ENCODE results near the gene EEF1A1. TPM values are rescaled to one million over a fixed set of nuclear protein-coding genes. Genes with fewer than 3 reads are reported as not detected.
"Not testable (repeated sequence)": the region's sequence is repeated elsewhere in the genome, so short reads cannot be mapped to it uniquely, and the experiment has no call there.

The EEF1A1 gene
- polyA plus RNA-seq, 1 donor (not counting 4 experiments of a cell fraction or from before 2014, with no cell fraction given): 11,226 TPM

DNA sequence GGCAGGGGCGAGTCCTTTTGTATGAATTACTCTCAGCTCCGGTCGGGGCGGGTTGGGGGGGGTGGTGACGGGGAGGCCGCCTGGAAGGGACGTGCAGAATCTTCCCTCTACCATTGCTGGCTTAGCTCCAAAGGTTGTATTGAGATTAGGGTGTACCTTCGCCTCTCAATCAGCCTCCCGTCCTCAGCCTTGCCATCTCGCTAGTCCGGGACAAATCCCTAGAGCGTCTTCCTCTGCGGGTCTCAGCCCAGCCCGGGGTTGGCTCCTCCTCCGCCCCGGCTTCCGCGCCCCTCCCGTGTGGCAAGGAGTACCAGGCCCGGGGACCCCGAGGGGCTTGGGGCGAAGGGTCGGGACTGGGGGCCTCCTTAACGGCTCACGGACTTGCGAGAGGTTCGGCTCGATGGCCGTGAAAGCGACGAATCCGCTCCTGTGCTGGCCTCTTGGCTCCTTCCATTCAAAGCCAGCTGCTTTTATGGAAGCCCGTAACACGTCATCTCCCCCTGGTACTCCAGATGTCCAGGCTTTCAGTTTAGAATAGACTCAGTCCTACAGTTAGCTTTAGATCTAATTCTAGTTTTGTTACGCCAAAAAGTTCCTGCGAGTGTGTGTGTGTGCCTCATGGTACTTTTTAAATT, 636 bp upstream of the EEF1A1 start:
- peaks cover 11 to 31% of the 10 kb centered on the region in 2 experiments for H3K36me3 ChIP-seq (ENCODE audit: control insufficient read depth in 2 of 2, extremely low read depth in 1 of 2, insufficient read depth in 2 of 2, low read length in 2 of 2)
- peak overlapping the region; percentile 93 for H3K9ac ChIP-seq (ENCODE audit: control insufficient read depth, extremely low read depth, insufficient read depth, low read length)
- peaks cover 26% of the 10 kb centered on the region for H3K79me2 ChIP-seq (ENCODE audit: control insufficient read depth, insufficient read depth, low read length)
- no peak for TF ChIP-seq EZH2 (IDR thresholded peaks at IDR 0.05; ENCODE audit: low read length)
- TF ChIP-seq, protein P1, sequence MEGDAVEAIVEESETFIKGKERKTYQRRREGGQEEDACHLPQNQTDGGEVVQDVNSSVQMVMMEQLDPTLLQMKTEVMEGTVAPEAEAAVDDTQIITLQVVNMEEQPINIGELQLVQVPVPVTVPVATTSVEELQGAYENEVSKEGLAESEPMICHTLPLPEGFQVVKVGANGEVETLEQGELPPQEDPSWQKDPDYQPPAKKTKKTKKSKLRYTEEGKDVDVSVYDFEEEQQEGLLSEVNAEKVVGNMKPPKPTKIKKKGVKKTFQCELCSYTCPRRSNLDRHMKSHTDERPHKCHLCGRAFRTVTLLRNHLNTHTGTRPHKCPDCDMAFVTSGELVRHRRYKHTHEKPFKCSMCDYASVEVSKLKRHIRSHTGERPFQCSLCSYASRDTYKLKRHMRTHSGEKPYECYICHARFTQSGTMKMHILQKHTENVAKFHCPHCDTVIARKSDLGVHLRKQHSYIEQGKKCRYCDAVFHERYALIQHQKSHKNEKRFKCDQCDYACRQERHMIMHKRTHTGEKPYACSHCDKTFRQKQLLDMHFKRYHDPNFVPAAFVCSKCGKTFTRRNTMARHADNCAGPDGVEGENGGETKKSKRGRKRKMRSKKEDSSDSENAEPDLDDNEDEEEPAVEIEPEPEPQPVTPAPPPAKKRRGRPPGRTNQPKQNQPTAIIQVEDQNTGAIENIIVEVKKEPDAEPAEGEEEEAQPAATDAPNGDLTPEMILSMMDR (optimal IDR thresholded peaks at IDR 0.05 in 1 of 3, IDR thresholded peaks at IDR 0.05 in 1 of 3, conservative IDR thresholded peaks at IDR 0.05 in 1 of 3; ENCODE audit: extremely low read depth in 1 of 3, insufficient read depth in 2 of 3, low read length in 3 of 3): no peak
- no peak for DNase-seq (ENCODE audit: low read depth, low spot score)
- no peak for FAIRE-seq
- peak overlapping the region; percentile 77 for H2AFZ ChIP-seq (ENCODE audit: control insufficient read depth, low read length)
- peaks cover 4% of the 10 kb centered on the region for H4K20me1 ChIP-seq (ENCODE audit: control insufficient read depth, extremely low read depth, insufficient read depth, low read length)
- peak overlapping the region; percentile 98 for H3K27ac ChIP-seq (ENCODE audit: control insufficient read depth, insufficient read depth, low read length)
- peak overlapping the region; percentile 54 to 64 (median 60) for H3K4me3 ChIP-seq (ENCODE audit: control insufficient read depth in 2 of 3, extremely low read depth in 1 of 3, insufficient read depth in 2 of 3, low read depth in 1 of 3, low read length in 3 of 3)
- peaks cover 23% of the 10 kb centered on the region for H3K4me1 ChIP-seq (ENCODE audit: control insufficient read depth, extremely low read depth, insufficient read depth, low read length)
- dilution Hi-C loops (cut with MboI; ENCODE audit: extremely low pct_ligation_motif_present, low sequenced_read_pairs): loop anchor here (25.0 kb wide), 1 partner anchor 91 kb away; no protein-coding TSS in a partner anchor
- no peaks in the 10 kb centered on the region for H3K9me1 ChIP-seq (ENCODE audit: control insufficient read depth, extremely low read depth, insufficient read depth, low read length)
- no peaks in the 10 kb centered on the region for H3K9me3 ChIP-seq (ENCODE audit: control insufficient read depth, low read depth, low read length)
- H3K27me3 ChIP-seq (ENCODE audit: control insufficient read depth, extremely low read depth, insufficient read depth, low read length): no peaks in the 10 kb centered on the region
- H3K4me2 ChIP-seq (ENCODE audit: control insufficient read depth, extremely low read depth, insufficient read depth, low read depth, low read length): peak overlapping the region; percentile 83

- H3K4me1 ChIP-seq (ENCODE audit: control insufficient read depth, extremely low read depth, insufficient read depth, low read length): peaks cover 21% of the 10 kb centered on the region
- no peak overlapping the region for H2AFZ ChIP-seq (ENCODE audit: control insufficient read depth, low read length)
- H3K27me3 ChIP-seq (ENCODE audit: control insufficient read depth, extremely low read depth, insufficient read depth, low read length): no peaks in the 10 kb centered on the region
- peaks cover 13 to 39% of the 10 kb centered on the region in 2 experiments for H3K36me3 ChIP-seq (ENCODE audit: control insufficient read depth in 2 of 2, extremely low read depth in 1 of 2, insufficient read depth in 2 of 2, low read length in 2 of 2)
- H3K9me1 ChIP-seq (ENCODE audit: control insufficient read depth, extremely low read depth, insufficient read depth, low read length): no peaks in the 10 kb centered on the region
- no peak for TF ChIP-seq EZH2 (IDR thresholded peaks at IDR 0.05; ENCODE audit: low read length)
- TF ChIP-seq, protein P1 (optimal IDR thresholded peaks at IDR 0.05 in 1 of 3, IDR thresholded peaks at IDR 0.05 in 1 of 3, conservative IDR thresholded peaks at IDR 0.05 in 1 of 3; ENCODE audit: extremely low read depth in 1 of 3, insufficient read depth in 2 of 3, low read length in 3 of 3): no peak
- peak overlapping the region; percentile 100 for H3K9ac ChIP-seq (ENCODE audit: control insufficient read depth, extremely low read depth, insufficient read depth, low read length)
- peaks cover 13% of the 10 kb centered on the region for H4K20me1 ChIP-seq (ENCODE audit: control insufficient read depth, extremely low read depth, insufficient read depth, low read length)
- peak overlapping the region; percentile 79 for H3K4me2 ChIP-seq (ENCODE audit: control insufficient read depth, extremely low read depth, insufficient read depth, low read depth, low read length)
- peak overlapping the region; percentile 99 for H3K27ac ChIP-seq (ENCODE audit: control insufficient read depth, insufficient read depth, low read length)
- FAIRE-seq: no peak
- peak overlapping the region; percentile 88 to 99 (median 94) for H3K4me3 ChIP-seq (ENCODE audit: control insufficient read depth in 2 of 3, extremely low read depth in 1 of 3, insufficient read depth in 2 of 3, low read depth in 1 of 3, low read length in 3 of 3)
- peaks cover 26% of the 10 kb centered on the region for H3K79me2 ChIP-seq (ENCODE audit: control insufficient read depth, insufficient read depth, low read length)
- dilution Hi-C loops (cut with MboI; ENCODE audit: extremely low pct_ligation_motif_present, low sequenced_read_pairs): loop anchor here (25.0 kb wide), 1 partner anchor 92 kb away; no protein-coding TSS in a partner anchor
- peak; percentile 78 for DNase-seq (ENCODE audit: low read depth, low spot score)
- H3K9me3 ChIP-seq (ENCODE audit: control insufficient read depth, low read depth, low read length): no peaks in the 10 kb centered on the region
Observed at GRCh38 chr6:73519926-73520687, 725 bp downstream of the EEF1A1 start.

- Histone ChIP-seq H3K36me3 (ENCODE audit: control insufficient read depth in 2 of 2, extremely low read depth in 1 of 2, insufficient read depth in 2 of 2, low read length in 2 of 2) (peaks cover 13 to 40% of the 10 kb centered on the region in 2 experiments), H3K27ac (ENCODE audit: control insufficient read depth, insufficient read depth, low read length) (peak overlapping the region; percentile 99), H3K4me3 (ENCODE audit: control insufficient read depth in 2 of 3, extremely low read depth in 1 of 3, insufficient read depth in 2 of 3, low read depth in 1 of 3, low read length in 3 of 3) (peak overlapping the region; percentile 88 to 99 (median 94)), H3K9ac (ENCODE audit: control insufficient read depth, extremely low read depth, insufficient read depth, low read length) (peak overlapping the region; percentile 100), H3K4me2 (ENCODE audit: control insufficient read depth, extremely low read depth, insufficient read depth, low read depth, low read length) (peak overlapping the region; percentile 79), H3K4me1 (ENCODE audit: control insufficient read depth, extremely low read depth, insufficient read depth, low read length) (peaks cover 20% of the 10 kb centered on the region), H3K79me2 (ENCODE audit: control insufficient read depth, insufficient read depth, low read length) (peaks cover 26% of the 10 kb centered on the region), H4K20me1 (ENCODE audit: control insufficient read depth, extremely low read depth, insufficient read depth, low read length) (peaks cover 21% of the 10 kb centered on the region)
- not testable (repeated sequence) for H3K27me3 ChIP-seq (ENCODE audit: control insufficient read depth, extremely low read depth, insufficient read depth, low read length); H2AFZ ChIP-seq (ENCODE audit: control insufficient read depth, low read length); DNase-seq (ENCODE audit: low read depth, low spot score); H3K9me1 ChIP-seq (ENCODE audit: control insufficient read depth, extremely low read depth, insufficient read depth, low read length); H3K9me3 ChIP-seq (ENCODE audit: control insufficient read depth, low read depth, low read length); FAIRE-seq
- dilution Hi-C loops (cut with MboI; ENCODE audit: extremely low pct_ligation_motif_present, low sequenced_read_pairs): loop anchor here (25.0 kb wide), 1 partner anchor 93 kb away; no protein-coding TSS in a partner anchor
Observed at GRCh38 chr6:73518982-73519881, 1.6 kb downstream of the EEF1A1 start.
